ENCODE results near the gene SMIM21. TPM values are rescaled to one million over a fixed set of nuclear protein-coding genes. Genes with fewer than 3 reads are reported as not detected.

Gene SMIM21
- total RNA-seq, result not detected
- long read RNA-seq, result 0 reads

- TF ChIP-seq, protein P1, sequence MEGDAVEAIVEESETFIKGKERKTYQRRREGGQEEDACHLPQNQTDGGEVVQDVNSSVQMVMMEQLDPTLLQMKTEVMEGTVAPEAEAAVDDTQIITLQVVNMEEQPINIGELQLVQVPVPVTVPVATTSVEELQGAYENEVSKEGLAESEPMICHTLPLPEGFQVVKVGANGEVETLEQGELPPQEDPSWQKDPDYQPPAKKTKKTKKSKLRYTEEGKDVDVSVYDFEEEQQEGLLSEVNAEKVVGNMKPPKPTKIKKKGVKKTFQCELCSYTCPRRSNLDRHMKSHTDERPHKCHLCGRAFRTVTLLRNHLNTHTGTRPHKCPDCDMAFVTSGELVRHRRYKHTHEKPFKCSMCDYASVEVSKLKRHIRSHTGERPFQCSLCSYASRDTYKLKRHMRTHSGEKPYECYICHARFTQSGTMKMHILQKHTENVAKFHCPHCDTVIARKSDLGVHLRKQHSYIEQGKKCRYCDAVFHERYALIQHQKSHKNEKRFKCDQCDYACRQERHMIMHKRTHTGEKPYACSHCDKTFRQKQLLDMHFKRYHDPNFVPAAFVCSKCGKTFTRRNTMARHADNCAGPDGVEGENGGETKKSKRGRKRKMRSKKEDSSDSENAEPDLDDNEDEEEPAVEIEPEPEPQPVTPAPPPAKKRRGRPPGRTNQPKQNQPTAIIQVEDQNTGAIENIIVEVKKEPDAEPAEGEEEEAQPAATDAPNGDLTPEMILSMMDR (IDR thresholded peaks at IDR 0.05), result no peak
- no peak for TF ChIP-seq POLR2A (IDR thresholded peaks at IDR 0.05)
- intact Hi-C loops (cut with DNase I), result no loop called here
- 67% methylated on average over 3 of the region's 4 CpGs for WGBS (ENCODE audit: insufficient coverage, low coverage, low lambda C conversion rate, missing lambda C conversion rate)
These were observed at the start of gene SMIM21 for GRCh38 chr18:75427603-75428002. SMIM21 (minus strand) TSS chr18:75427703; CDS start chr18:75427563, 140 bp downstream.

GRCh38 chr18:75475228-75475627 is 47.7 kb upstream of the SMIM21 start:
- WGBS (ENCODE audit: insufficient coverage, low coverage, low lambda C conversion rate, missing lambda C conversion rate), result 48% methylated on average over 2 of the region's 2 CpGs
- Histone ChIP-seq H3K9me3 (no peaks in the 10 kb centered on the region), H3K27ac (no peak overlapping the region), H3K27me3 (no peaks in the 10 kb centered on the region), H3K4me3 (no peak overlapping the region), H3K4me1 (peaks cover 0 to 4% (median 0%) of the 10 kb centered on the region in 4 donors), H3K36me3 (no peaks in the 10 kb centered on the region)
- TF ChIP-seq POLR2A (IDR thresholded peaks at IDR 0.05), result no peak
- TF ChIP-seq, protein P1 (IDR thresholded peaks at IDR 0.05), result no peak
- intact Hi-C loops (cut with DNase I), result no loop called here
- ATAC-seq (no peak), DNase-seq (no peak)

More at GRCh38 chr18:75427603-75428002, at the start of gene SMIM21:
- Histone ChIP-seq H3K9me3 (no peaks in the 10 kb centered on the region), H3K27me3 (no peaks in the 10 kb centered on the region), H3K27ac (no peak within 1 kb of the TSS), H3K4me3 (no peak within 1 kb of the TSS), H3K36me3 (no peaks in the 10 kb centered on the region), H3K4me1 (no peaks in the 10 kb centered on the region)
- ATAC-seq (no peak), DNase-seq (no peak)

- ATAC-seq, result no peak
These were observed 46.8 kb upstream of the SMIM21 start for GRCh38 chr18:75474332-75474731.

DNA sequence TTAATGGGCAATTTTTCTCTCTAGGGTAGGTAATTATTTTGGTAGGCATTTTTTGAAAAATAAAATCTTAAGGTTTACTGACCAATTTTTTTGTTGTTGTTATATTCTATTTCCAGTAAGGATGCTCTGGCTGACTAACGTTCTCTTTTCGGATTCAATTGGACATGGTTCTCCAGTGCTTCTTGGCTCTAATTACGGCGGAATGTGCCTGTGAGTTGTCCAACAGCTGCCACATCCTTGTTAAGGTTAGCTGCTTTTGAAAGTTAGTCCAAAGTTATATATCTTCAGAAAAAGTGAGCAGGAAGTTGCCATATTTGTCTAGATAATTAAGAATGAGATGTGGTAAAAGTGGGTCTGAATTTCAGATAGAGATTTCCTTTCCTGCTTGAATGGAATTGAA is 45.8 kb upstream of the SMIM21 start:
- ATAC-seq (no peak), DNase-seq (no peak)
- intact Hi-C loops (cut with DNase I), result no loop called here

More at GRCh38 chr18:75474332-75474731, 46.8 kb upstream of the SMIM21 start:
- TF ChIP-seq, protein P1 (IDR thresholded peaks at IDR 0.05), result no peak
- TF ChIP-seq POLR2A (IDR thresholded peaks at IDR 0.05), result no peak
- Histone ChIP-seq H3K4me3 (no peak overlapping the region), H3K36me3 (no peaks in the 10 kb centered on the region), H3K27ac (no peak overlapping the region), H3K9me3 (no peaks in the 10 kb centered on the region), H3K27me3 (no peaks in the 10 kb centered on the region), H3K4me1 (peaks cover 0 to 4% (median 0%) of the 10 kb centered on the region in 4 donors)
- DNase-seq, result no peak
- intact Hi-C loops (cut with DNase I), result no loop called here
- WGBS (ENCODE audit: insufficient coverage, low coverage, low lambda C conversion rate, missing lambda C conversion rate), result 53% methylated on average over 2 of the region's 2 CpGs

More for the DNA sequence above, 45.8 kb upstream of the SMIM21 start:
- TF ChIP-seq, protein P1 (IDR thresholded peaks at IDR 0.05), result no peak
- TF ChIP-seq POLR2A (IDR thresholded peaks at IDR 0.05), result no peak
- peaks cover 0 to 4% (median 0%) of the 10 kb centered on the region in 4 donors for H3K4me1 ChIP-seq
- no peaks in the 10 kb centered on the region for H3K36me3 ChIP-seq
- H3K9me3 ChIP-seq, result no peaks in the 10 kb centered on the region
- H3K27me3 ChIP-seq, result no peaks in the 10 kb centered on the region
- no peak overlapping the region for H3K4me3 ChIP-seq
- WGBS (ENCODE audit: insufficient coverage, low coverage, low lambda C conversion rate, missing lambda C conversion rate), result 68% methylated on average over 4 of the region's 4 CpGs
- no peak overlapping the region for H3K27ac ChIP-seq
